GM21737 (cell line): ENCODE results near the gene WNT6.

Experiments used
- ATAC-seq: cut with Tn5 transposase; IDR thresholded peaks from one replicate; pipeline ENCODE4 v1.9.1; 2021; ENCODE audit warnings: mild to moderate bottlenecking, moderate library complexity; ENCODE audit not compliant: unreplicated experiment

WNT6 gene

DNA sequence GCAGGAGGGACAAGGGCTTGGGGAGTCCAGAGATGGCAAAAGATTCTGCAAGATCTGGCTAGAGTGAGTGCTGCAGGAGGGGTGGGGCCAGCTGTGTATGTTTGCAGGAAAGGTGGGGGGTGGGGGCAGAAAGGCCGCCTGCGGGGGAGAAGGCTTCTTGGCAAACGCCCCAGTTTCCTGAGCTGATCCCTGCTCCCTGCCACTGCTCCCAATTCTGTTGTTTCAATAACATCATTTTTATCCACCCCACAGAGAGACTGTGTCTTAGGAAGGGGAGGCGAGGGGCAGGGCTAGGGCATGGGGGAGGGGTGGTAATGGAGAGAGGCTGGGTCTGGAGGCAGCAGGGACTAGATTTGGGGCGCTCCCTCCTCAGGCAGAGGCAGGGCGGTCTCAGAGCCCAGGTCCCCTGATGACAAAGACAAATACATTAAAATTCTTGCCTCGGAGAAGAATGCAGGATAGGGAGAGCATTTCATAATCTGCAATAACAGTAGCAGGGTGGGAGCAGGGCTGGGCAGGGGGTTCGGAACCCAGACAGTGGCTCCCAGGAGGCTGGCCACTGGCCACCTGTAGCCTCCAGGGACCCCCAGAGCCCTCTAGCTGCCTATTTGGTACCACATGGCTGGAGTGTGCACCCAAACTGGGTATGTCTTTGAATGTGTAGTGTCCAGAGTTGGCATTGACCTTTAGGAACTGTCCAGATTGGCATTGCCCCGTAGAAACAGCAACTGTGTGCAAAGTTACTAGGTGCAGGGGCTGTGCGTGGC lies 2.1 kb upstream of the WNT6 start:
- ATAC-seq, result no peak

DNA sequence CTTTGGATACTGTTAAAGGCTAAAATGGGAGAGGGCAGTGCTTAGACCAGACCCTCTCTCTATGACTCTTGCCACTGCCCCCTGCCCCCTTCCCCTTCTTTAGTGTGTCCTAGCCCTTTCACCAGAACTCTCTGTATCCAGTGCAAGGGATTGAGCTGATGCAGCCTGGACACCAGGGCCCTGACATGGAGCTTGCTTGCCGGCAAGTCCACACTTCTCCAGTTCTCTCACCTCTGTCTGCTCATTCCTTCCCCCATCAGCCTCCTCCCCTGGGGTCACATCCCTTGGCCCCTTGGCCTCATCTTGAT lies 1.5 kb upstream of the WNT6 start:
- no peak for ATAC-seq

- no peak for ATAC-seq
These were observed 692 bp upstream of the WNT6 start for GRCh38 chr2:218858671-218859555.

- ATAC-seq, result no peak
These were observed 605 bp downstream of the WNT6 start for GRCh38 chr2:218859988-218860831.

DNA sequence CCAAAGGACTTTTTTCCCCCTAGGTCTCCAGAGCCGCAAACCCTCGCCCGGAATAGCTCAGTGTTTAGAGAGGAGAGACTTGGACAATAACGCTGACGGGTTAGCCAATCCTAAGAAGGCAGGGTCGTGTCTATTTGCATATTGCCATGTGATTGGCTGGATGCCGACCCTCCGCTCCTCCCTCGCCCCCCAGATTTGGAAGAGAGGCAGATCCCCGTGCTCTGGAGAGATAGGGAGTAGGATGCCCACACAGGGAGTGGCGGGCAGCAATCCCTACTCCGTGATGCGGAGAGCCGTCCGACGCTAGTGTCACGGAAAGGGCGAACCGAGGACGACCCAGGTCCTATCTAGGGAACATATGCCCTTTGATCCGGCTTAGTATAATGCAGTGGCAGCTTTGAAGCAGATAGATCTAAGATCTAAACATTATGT lies 1.4 kb downstream of the WNT6 start:
- no peak for ATAC-seq

GRCh38 chr2:218861645-218862318 lies 2.2 kb downstream of the WNT6 start:
- no peak for ATAC-seq

- no peak for ATAC-seq
These were observed 3.5 kb downstream of the WNT6 start for GRCh38 chr2:218863021-218863520.

GRCh38 chr2:218865396-218865795 lies 5.8 kb downstream of the WNT6 start:
- no peak for ATAC-seq

DNA sequence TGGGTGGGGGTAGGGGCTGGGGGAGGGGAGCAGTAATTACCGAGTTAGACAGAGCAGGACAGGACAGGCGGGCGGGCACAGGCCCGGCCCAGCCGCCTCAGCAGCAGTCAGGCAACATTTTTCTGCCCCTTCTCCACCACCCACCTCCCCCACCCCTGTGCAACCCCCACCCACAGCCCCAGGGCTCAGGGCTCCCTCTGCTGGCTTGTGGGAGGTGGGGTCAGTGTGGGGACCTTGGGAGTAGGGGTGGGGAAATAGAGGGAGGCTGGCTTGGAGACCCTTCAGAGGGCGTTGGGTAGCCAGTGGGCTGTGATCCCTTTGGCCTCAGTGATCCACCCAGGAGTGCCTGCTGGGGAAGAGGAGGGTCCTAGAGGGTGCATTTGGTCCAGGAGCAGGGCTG lies 6.4 kb downstream of the WNT6 start:
- ATAC-seq, result no peak

DNA sequence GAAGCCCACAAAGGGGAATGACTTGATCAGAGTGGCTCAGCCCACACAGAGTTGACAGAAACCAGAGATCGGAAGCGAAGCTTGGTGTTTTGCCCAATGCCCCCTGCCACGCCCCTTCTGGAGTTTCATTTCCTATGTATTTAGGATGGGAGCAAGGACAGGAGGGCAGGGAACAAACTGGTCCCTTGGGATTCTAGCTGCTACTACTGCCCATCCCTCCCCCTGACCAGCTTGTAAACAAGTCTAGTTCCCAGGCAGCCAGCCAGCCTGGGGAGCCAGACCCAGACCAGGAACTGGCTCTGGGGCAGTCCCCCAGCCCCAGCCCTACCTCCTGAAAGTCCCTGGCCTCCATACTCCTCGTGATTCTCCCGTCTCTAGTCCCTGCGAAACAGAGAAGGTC lies 8.3 kb downstream of the WNT6 start:
- ATAC-seq, result no peak

DNA sequence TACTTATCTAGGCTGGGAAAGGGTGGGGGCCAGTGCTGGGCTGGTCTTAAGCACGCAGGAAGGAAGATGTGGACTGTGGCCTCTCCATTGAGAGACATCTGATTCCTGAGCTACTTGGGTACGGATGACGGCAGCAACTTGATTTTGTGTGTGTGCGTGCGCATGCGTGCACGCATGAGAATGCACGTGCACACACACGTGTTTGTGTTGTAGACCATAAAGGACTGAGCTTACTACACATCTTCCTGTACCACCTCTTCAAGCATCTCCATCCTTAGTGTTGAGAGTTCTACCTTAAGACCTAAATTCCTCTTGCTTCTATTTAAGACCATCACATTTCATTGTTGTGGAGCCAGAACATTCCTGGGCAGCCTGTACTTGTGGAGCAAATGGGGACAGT lies 9.5 kb downstream of the WNT6 start:
- ATAC-seq, result no peak

- ATAC-seq, result no peak
These were observed 11.4 kb downstream of the WNT6 start for GRCh38 chr2:218870984-218871344.

GRCh38 chr2:218871345-218872302 lies 12.0 kb downstream of the WNT6 start:
- no peak for ATAC-seq

- ATAC-seq, result no peak
These were observed 13.2 kb downstream of the WNT6 start for GRCh38 chr2:218872645-218873358.

GRCh38 chr2:218873359-218874194 lies 14.0 kb downstream of the WNT6 start:
- ATAC-seq, result no peak

GRCh38 chr2:218875692-218876246 lies 16.2 kb downstream of the WNT6 start:
- no peak for ATAC-seq

GRCh38 chr2:218876562-218877219 lies 17.1 kb downstream of the WNT6 start:
- no peak for ATAC-seq
